ENCODE results near the gene KLK4.
A peak's percentile ranks its signal among the peaks of the same experiment; 100 is the strongest.

The KLK4 gene, protein sequence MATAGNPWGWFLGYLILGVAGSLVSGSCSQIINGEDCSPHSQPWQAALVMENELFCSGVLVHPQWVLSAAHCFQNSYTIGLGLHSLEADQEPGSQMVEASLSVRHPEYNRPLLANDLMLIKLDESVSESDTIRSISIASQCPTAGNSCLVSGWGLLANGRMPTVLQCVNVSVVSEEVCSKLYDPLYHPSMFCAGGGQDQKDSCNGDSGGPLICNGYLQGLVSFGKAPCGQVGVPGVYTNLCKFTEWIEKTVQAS

DNA sequence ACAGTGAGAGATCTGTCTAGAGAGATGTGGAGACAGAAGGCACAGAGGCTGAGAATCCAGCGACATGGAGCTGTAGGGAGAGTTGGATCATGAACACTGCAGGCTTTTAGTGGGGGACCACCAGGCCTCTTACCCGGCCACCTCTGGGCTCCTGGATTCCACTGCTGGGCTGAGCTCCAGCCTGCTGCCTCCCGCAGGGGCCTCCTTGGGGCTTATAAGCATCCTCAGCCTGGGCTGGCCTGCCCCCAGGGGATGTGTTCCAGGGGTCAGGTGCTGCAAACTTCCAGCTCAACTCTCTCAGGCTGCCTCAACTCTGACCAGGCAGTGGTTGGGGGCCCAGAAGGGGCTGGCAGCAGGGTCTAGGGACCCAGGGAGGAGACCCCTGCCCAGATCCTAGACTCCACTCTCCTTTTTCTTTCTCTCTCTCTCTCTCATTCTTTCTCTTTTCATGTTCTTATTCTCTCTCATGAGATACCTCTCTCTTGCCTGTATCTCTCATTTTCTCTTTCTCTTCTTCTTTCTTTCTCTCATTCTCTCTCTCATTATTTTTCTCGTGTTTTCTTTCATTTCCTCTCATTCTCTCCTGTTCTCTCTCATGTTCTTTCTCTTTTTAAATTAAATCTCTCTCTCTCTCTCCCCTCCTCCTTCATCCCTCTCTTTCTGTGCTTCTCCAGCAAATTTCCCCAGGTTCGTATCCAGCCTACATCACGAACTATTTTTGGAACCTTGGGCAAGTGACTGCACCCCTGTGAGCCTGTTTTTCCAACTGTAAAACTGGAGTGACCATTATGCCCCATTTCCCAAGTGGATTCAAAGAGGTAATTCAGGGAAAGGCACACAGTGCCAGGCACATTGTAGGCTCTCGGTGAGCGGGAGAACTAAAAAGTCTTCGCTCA is at the start of gene KLK4:
Gene KLK4 (minus strand): TSS at position 190 of the 896 bp plus-strand sequence. CDS start 657 bp downstream, outside the sequence.
- no peak for DNase-seq

DNA sequence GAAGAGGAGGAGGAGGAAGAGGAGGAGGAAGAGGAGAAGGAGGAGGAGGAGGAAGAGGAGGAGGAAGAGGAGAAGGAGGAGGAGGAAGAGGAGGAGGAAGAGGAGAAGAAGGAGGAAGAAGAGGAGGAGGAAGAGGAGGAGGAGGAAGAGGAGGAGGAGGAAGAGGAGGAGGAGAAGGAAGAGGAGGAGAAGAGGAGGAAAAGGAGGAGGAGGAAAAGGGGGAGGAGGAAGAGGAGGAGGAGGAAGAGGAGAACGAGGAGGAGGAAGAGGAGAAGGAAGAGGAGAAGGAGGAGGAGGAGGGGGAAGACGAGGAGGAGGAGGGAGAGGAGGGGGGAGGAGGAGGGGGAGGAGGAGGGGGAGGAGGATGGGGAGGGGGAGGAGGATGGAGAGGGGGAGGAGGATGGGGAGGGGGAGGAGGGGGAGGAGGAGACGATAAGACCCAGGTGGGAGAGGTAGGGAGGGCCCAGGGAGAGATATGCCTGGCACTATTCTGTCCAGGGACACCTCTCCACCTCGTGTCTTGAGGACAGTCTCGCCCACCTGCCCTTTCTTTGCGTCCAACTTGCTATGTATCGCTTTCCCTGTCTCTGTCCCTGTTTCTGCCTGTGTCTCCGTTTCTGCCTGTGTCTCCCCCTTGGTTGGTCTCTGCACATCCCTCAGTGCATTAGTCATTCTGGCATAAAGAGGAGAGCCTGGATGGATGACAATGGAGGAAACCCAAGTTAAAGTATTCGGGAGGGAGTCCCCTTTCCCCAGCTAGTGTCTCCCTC is 48.7 kb upstream of the KLK4 start:
- no peak for DNase-seq

DNA sequence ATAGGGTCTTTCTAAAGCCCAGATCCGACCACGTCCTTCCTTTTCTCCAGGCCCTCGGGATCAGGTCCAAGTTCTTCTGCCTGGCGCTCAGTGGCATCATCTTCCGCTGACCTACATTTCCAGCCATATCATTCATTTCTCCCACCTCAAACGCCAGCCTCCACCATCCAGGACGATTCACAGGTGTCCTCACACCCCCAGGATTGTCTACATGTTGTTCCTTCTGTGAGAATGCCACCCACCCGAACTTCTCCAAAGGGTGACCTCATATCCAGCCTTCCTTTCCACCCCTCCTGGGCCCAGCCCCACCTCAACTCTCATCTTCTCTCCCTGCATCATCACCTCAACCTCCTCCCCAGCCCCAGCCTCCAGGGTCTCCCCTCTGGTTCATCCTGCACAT is 46.4 kb upstream of the KLK4 start:
- DNase-seq: no peak

DNA sequence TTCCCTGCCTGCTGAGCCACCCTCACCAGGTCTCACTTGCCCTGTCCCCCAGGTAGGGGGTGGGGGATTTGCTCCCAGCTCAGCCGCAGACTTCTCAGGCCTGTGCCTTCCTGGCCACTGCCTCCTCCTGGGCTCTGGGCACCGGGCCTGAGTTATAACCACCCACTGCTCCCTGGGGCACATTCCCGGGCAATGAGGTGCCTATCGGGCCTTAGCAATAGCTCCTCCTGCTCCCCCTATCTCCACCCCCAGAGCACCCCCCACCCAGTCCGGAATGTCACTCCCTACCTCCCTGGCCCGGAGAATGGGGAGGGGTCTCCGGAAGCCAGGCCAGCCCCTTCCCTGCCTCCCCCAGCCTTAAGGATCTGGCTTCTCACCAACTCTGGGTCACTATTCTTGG is 41.7 kb upstream of the KLK4 start, which contains the start of gene KLK5:
Gene KLK5 (minus strand): TSS at position 129 of the 400 bp plus-strand sequence. CDS start 381 bp downstream, outside the sequence.
- no peak for DNase-seq

DNA sequence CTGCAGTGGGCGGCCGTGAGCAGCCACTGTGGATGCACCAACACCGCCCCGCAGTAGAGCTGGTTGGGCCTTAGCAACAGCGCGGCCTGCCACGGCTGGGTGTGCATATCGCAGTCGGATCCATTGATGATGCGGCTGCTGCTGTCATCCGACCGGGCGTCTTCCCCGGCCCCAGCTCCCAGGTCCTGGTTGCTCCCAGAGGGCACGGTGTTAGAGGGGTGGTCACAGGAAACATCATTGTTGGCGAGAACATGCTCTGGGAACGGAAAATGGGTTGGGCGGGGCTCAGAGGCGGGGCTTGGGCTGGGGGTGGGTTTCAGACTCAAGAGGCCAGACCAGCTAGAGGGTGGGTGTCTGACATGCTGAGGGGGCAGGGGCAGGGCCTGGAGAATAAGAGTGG is 38.7 kb upstream of the KLK4 start:
- no peak for DNase-seq

DNA sequence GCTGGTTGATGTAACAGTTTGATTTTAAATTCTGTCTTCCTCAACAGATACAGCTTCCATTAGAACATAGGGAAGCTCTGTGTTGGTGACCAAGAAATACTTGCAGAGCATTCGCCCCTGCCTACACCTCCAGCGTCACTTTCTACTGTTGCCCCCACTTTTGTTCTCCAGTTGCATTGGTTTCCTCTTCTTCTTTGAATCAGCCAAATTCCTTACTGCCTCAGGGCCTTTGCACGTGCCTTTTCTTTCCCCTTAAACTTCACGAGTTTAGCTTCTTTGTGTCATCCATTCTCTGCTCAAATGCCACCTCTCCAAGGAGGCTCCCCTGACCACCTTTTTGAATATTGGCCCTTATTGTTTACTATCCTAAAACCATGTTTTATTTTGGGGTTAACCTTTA is 35.9 kb upstream of the KLK4 start:
- DNase-seq: no peak

DNA sequence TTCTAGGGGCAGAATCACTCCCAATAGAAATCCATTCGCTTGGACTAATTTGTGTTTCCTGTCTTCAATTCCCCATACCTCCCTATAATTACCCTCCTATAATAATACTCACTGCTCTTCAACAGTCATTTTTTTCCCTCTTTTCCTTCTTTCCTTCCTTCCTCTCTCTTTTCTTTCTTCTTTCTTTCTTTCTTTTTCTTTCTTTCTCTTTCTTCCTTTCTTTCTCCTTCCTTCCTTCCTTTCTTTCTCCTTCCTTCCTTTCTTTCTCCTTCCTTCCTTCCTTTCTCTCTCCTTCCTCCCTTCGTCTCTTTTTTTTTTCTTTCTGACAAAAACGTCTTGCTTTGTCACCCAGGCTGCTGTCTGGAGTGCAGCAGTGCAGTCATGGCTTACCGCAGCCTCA is 33.6 kb upstream of the KLK4 start:
- no peak for DNase-seq

DNA sequence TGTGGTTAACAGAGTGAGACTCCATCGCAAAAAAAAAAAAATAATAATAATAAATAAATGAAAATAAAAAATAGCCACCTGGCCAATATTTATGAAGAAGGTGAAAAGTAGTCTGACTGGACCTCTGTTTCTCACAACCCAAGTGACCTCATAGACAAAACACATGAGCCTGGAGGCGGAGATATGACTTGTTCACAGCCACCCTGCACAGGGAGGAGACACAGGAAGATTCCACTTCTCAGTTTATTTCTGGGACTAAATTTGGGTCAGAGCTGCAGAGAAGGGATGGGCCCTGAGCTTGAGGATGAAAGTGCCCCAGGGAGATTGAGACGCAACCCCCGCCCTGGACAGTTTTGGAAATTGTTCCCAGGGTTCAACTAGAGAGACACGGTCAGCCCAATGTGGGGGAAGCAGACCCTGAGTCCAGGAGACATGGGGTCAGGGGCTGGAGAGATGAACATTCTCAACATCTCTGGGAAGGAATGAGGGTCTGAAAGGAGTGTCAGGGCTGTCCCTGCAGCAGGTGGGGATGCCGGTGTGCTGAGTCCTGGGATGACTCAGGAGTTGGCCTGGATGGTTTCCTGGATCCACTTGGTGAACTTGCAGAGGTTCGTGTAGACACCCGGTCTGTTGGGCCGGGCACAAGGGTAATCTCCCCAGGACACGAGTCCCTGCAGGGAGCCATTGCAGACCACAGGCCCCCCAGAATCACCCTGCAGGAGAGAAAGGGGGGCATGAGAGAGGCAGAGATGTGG is 32.1 kb upstream of the KLK4 start:
- DNase-seq: no peak

DNA sequence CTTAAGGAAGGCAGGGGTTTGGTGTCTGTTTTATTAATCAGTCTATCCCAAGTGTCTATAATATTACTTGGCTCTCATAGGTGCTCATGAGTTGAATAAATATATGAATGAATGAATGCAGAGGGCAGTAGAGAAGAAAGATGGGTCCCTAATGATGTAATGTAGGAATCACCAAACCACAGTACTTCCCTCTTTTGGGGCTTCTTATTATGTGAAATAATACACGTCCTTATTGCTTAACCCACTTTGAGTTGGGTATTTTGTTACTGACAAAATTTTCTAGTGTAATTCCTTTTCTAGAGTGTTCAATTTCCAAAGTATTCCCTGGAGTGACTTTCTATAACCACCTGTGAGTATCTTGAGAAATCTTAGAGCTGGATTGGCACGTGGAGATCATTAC is 28.4 kb upstream of the KLK4 start:
- no peak for DNase-seq

DNA sequence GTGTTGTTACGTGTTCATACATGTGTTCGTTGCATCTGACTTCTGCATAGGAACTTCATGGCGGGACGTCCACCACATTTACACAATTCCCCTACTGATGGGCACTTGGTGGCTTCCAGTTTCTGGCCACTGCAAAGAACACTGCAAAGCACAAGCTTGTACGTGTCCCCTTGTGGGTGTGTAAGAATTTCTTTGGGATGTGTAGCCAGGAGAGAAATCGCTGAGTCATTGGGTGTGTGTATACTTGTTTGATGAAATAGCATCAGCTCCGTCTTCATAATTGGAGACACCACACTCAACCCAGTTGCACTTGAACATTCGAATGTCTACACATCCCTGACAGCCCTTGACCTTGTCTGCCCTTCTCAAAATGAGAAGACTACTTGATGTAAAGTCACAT is 22.4 kb upstream of the KLK4 start:
- DNase-seq: no peak

DNA sequence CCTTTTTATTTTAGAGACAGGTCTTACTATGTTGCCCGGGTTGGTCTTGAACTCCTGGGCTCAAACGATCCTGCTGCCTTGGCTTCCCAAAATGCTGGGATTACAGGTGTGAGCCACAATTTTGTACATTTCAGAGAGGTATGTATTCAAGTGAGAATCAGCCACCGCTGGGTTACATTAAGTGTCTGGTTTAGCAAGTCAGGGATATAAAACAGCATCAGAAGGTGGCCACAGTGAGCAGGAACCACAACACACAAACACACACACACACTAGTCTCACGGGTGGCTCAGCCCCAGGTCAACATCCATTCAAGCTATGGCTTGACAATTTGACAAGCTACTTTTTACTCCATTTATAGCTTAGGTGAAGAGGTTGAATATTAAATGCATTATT is 21.5 kb upstream of the KLK4 start:
- DNase-seq: no peak

DNA sequence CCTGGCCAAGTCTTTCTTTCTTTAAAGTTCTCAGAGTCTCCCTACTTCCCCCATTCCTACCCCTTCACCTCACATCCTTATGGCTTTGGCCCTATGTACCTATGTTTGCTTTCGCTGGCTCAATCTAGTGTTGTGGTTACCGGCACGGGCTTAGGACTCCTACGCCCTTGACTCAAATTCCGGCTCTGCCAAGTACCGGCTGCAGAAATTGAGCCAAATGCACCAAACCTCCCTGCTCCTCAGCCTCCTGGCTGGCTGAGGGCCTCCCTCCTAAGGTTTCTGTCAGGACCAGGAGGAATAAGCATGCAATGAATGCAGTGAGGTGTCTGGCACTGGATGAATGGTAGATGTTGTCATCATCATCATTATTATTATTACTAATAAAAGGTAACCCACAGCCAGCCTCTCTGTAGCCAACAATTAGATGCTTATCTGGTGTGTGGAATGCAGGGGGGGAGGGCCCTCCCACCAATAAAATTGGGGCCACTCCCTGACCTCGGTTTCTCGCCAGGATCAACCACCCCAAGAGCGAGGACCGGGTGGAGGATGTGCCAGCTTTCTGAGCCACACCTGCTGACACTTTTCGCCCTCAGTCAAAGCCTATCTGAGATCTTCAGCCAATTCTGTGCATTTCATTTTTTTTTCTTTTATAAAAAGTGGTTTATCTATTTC is 21.0 kb upstream of the KLK4 start:
- DNase-seq: no peak

DNA sequence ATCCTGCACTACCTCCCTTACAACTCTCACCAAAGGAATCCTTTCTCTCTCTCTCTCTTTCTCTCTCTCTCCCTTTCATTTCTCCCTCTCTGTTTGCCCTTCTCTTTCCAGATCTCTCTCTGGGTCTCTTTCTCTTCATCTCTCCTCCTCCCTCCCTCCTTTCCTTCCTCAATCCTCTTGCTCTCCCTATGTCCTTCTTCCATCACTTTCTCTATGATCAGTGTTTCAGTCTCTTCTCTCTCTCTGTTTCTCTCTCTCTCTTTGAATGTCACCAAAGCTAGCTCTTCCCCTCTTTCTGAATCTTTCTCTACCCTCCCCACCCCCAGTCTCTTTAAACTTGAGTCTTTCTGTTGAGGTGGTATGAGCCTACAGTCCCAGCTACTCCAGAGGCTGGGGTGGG is 19.8 kb upstream of the KLK4 start:
- no peak for DNase-seq

DNA sequence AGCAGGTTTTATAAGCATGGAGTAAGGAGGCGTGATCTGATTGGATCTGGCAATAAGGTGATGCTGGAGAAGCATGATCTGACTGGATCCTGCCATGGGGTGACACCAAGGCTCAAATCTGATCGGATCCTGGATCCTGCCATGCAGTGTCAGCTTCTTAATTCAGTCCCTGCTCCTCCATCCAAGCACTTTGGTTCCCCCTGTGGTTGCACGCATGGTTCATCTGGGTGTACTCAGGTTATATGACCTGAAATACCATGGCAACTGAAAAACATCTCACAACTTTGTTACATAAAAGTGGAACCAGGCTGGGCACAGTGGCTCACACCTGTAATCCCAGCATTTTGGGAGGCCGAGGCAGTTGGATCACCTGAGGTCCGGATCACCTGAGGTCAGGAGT is 17.6 kb upstream of the KLK4 start:
- no peak for DNase-seq

DNA sequence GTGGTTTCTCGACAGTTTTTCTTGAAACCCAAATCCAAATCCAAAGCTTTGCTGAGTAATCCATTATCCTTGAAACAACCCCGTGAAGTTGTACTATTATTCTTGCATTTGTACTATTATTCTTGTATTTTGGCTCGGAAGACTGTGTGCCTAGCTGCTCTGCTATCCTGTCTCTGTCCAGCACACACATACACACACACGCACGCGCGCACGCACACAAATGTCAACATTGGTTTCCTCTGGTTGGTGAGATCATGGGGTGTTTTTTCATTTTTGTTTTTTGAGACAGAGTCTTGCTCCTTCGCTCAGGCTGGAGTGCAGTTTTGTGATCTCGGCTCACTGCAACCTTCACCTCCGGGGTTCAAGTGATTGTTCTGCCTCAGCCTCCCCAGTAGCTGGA is 14.9 kb upstream of the KLK4 start:
- DNase-seq: no peak

DNA sequence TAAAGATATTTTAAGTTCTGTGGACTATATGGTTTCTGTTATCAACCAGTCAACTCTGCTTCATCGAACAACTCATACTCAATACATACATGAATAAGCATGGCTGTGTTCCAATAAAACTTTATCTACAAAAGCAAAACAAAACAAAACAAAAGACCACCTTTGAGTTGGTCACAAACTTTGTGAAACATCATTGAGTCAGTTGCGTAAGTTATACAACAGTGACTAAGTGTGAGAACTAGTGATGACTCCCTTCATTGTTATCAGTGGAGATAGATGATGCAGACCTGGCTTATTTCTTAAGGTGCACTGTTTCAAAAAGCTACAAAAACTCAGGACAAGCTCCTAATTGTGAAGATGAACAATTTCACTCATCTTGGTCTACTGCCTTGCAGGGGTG is 14.5 kb upstream of the KLK4 start:
- DNase-seq: no peak

DNA sequence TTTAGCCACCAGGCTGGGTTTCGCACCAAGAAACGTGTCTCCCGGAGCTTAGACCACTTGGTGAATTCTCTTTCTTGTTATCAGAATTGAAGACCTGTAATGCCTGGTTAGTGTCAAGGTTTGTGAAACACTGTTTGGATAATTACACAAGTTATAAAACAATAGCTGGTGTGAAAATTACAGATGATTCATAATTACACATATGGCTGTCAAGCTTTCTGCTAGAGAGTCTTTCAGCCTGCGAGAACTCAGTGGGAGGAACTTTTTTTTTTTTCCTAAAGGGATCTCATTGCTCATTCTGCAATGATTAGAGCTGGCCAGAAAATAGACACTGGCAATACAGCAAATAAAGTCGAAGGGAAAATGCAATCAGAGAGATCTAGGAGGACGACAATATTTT is 13.4 kb upstream of the KLK4 start:
- DNase-seq: no peak

DNA sequence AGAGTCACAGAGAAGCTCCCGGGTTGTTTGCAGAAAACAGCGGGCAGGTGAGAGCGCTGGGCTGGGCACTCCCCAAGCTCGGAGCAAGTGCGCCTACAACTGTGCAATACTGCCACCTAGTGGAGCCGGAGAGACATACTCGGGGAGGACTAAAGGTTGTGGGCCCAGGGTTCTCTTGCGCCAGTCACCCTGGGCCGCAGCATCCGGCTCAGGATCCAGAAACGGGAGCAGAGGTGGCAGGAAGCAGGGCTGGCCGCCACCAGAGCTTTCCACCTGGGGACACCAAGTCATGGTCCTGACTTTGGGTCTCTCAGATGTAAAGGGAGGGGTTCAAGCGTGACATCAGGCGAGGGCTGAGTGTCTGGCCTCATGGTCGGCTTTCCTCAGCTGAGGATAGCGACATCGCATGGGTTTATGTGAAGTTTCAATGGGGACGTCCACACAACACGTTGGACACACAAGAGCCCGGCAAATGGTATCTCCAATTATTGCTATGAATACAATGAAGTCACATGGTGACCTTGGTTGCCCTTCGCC is 11.2 kb upstream of the KLK4 start:
- DNase-seq: peak in 12 of 14 donors; percentile 1 to 57 (median 31)

DNA sequence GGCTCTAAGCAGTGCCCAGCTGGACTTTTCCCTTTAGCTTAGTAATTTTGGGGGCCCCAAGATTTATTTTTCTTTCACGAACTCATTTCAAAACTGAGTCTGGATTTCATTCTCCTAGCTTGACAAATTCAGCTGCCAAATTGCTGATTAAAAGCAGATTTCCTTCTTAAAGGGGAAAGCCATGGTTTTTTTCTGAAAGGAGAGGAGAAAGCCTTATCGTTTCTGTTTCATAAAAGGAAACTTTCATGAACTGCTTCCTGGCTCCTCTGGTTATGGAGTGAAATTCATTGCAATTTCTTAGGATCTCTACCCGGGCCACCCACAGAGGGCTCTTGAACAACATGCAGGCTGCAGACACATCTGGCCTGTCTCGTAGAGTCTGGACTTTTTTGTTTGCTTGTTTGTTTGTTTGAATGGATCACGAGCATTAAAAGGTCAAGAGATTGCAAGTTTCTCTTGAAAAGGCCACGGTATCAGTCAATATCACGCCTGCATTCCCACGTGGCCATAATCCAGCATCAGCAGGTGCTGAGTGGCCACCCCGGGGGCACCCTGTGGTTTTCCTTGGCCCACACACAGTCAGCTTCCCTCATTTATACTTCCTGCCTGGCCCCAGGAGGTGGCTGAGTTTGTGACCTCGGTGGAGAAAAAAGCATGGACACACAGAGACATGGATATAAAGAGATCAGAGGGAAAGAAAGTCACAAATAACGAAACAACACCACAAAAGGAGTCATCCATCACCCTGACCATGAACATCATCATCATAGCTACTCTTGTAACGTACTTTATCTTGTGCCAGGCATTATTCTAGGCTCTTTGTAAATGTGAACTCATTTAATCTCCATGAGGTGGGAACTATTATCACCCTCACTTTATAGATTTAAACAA is 10.5 kb upstream of the KLK4 start:
- no peak for DNase-seq

DNA sequence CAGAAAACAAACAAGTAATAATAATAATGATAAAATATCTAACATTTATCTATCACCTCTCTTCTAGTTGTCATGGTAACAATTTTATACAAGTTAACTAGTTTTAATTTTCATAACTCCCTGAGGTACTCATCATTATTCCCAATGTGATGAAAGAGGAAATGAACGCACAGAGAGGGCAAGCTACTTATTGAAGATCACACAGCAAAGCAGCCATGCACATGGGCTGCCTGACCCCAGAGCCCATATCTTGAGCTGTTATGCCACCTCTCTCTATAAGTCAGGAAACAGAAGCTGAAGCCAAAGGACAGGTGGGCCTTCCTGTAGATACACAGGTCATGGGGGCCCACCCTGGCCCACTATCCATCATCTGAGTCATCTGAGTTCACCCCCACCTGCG is 4.9 kb upstream of the KLK4 start:
- DNase-seq: no peak
